ENCODE measurements around the gene ARL6IP6. TPM values are rescaled to one million over a fixed set of nuclear protein-coding genes. Genes with fewer than 3 reads are reported as not detected.

The ARL6IP6 gene
- total and polyA plus RNA-seq, 2 experiments from 2014 or later, result 49.1 to 65.4 TPM

GRCh38 chr2:152755029-152755428, 36.6 kb downstream of the ARL6IP6 start:
- Mint-ChIP-seq H3K27me3 (ENCODE audit: insufficient read depth, low read depth, poor library complexity) (peaks cover under 1% of the 10 kb centered on the region), H3K27ac (no peak overlapping the region), H3K4me3 (no peak overlapping the region), H3K4me1 (0 out of 3 replicates have a peak, but pooled peaks cover 3% of the 10 kb centered on the region), H3K36me3 (ENCODE audit: low read depth) (peaks cover 32% of the 10 kb centered on the region; the same call in 2 of the 3 replicates), H3K9me3 (no peaks in the 10 kb centered on the region)
- Histone ChIP-seq H3K4me1 (ENCODE audit: insufficient read depth) (no peaks in the 10 kb centered on the region), H2AFZ (no peak overlapping the region), H3K36me3 (ENCODE audit: insufficient read depth) (peaks cover 12% of the 10 kb centered on the region), H3K27me3 (ENCODE audit: insufficient read depth) (no peaks in the 10 kb centered on the region), H3K4me3 (no peak overlapping the region), H3K4me2 (no peak overlapping the region), H4K20me1 (replicated peaks; ENCODE audit: insufficient read depth) (peaks cover 2% of the 10 kb centered on the region; the same call in 1 of the 2 replicates), H3K9me2 (ENCODE audit: insufficient read depth) (no peaks in the 10 kb centered on the region), H3F3A (replicated peaks; ENCODE audit: low read depth) (no peaks in the 10 kb centered on the region), H3K79me2 (replicated peaks; ENCODE audit: insufficient read depth) (no peaks in the 10 kb centered on the region), H3K27ac (ENCODE audit: low read depth) (no peak overlapping the region)
- DNase-seq (ENCODE audit: low spot score) (peak; percentile 79), ATAC-seq (no peak)
- TF ChIP-seq, protein P1, sequence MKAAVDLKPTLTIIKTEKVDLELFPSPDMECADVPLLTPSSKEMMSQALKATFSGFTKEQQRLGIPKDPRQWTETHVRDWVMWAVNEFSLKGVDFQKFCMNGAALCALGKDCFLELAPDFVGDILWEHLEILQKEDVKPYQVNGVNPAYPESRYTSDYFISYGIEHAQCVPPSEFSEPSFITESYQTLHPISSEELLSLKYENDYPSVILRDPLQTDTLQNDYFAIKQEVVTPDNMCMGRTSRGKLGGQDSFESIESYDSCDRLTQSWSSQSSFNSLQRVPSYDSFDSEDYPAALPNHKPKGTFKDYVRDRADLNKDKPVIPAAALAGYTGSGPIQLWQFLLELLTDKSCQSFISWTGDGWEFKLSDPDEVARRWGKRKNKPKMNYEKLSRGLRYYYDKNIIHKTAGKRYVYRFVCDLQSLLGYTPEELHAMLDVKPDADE (IDR thresholded peaks at IDR 0.05), result no peak
- TF ChIP-seq CTCF (conservative IDR thresholded peaks at IDR 0.05; ENCODE audit: low read depth in 2 of 2), result peak; percentile 62 to 83

GRCh38 chr2:152759290-152760072, 41.1 kb downstream of the ARL6IP6 start:
- DNase-seq (ENCODE audit: low spot score) (no peak), ATAC-seq (no peak)
- TF ChIP-seq STAT1 (IDR thresholded peaks at IDR 0.05; ENCODE audit: unreplicated experiment), result no peak
- no peak for TF ChIP-seq ZNF462 (CRISPR knock-in tag; IDR thresholded peaks at IDR 0.05)
- TF ChIP-seq ZNF114 (CRISPR knock-in tag; IDR thresholded peaks at IDR 0.05), result no peak
- no peak for TF ChIP-seq EZH2phosphoT487 (IDR thresholded peaks at IDR 0.05; ENCODE audit: unreplicated experiment)
- TF ChIP-seq CTCF (conservative IDR thresholded peaks at IDR 0.05; ENCODE audit: low read depth in 2 of 2), result no peak
- no peak for TF ChIP-seq NANOG (IDR thresholded peaks at IDR 0.05; ENCODE audit: borderline replicate concordance)
- TF ChIP-seq EZH2 (IDR thresholded peaks at IDR 0.05; ENCODE audit: low read depth, unreplicated experiment), result no peak
- no peak for TF ChIP-seq ZNF331 (CRISPR knock-in tag; IDR thresholded peaks at IDR 0.05; ENCODE audit: low read depth)

More at GRCh38 chr2:152759290-152760072, 41.1 kb downstream of the ARL6IP6 start:
- H3K4me1 Mint-ChIP-seq, result no peaks in the 10 kb centered on the region
- no peak overlapping the region for H3K27ac ChIP-seq (ENCODE audit: low read depth)
- peaks cover 13% of the 10 kb centered on the region for H3K36me3 ChIP-seq (ENCODE audit: insufficient read depth)
- H3K27me3 Mint-ChIP-seq (ENCODE audit: insufficient read depth, low read depth, poor library complexity), result no peaks in the 10 kb centered on the region
- H3F3A ChIP-seq (replicated peaks; ENCODE audit: low read depth), result no peaks in the 10 kb centered on the region
- H3K27ac Mint-ChIP-seq, result no peak overlapping the region
- no peaks in the 10 kb centered on the region for H3K9me2 ChIP-seq (ENCODE audit: insufficient read depth)
- no peaks in the 10 kb centered on the region for H3K9me3 Mint-ChIP-seq
- H3K79me2 ChIP-seq (replicated peaks; ENCODE audit: insufficient read depth), result no peaks in the 10 kb centered on the region
- H3K4me3 Mint-ChIP-seq, result no peak overlapping the region
- H3K4me2 ChIP-seq, result no peak overlapping the region
- no peak overlapping the region for H3K4me3 ChIP-seq
- H3K27me3 ChIP-seq (ENCODE audit: insufficient read depth), result no peaks in the 10 kb centered on the region
- no peak overlapping the region for H2AFZ ChIP-seq
- peaks cover 13% of the 10 kb centered on the region; the same call in 2 of the 3 replicates for H3K36me3 Mint-ChIP-seq (ENCODE audit: low read depth)
- H3K4me1 ChIP-seq (ENCODE audit: insufficient read depth), result no peaks in the 10 kb centered on the region
- H4K20me1 ChIP-seq (replicated peaks; ENCODE audit: insufficient read depth), result no peaks in the 10 kb centered on the region; the same call in none of the 2 replicates
